KMS-11 (cell line): Measurements from ENCODE around the gene CD38.

Experiments used
- H2AFZ ChIP-seq: fragments of 200-600 bp; sonication (generic); 2 replicates; pipeline ENCODE4 v1.6.1; 2016; ENCODE audit warnings: antibody characterized with exemption, mixed run types, low read depth
- H3K27ac ChIP-seq: fragments of 200-600 bp; sonication (generic); 2 replicates; pipeline ENCODE4 v1.6.1; 2016; ENCODE audit warnings: mild to moderate bottlenecking, mixed run types
- H3K27me3 ChIP-seq: fragments of 200-600 bp; sonication (generic); 2 replicates; pipeline ENCODE4 v1.6.1; 2017; ENCODE audit warnings: mild to moderate bottlenecking, low read depth, mixed run types, moderate library complexity; ENCODE audit not compliant: insufficient read depth
- H3K36me3 ChIP-seq: fragments of 200-600 bp; sonication (generic); 2 replicates; pipeline ENCODE4 v1.6.1; 2017; ENCODE audit warnings: mild to moderate bottlenecking, mixed run types; ENCODE audit not compliant: insufficient read depth
- H3K4me1 ChIP-seq: fragments of 200-600 bp; sonication (generic); 2 replicates; pipeline ENCODE4 v1.6.1; 2016; ENCODE audit warnings: mild to moderate bottlenecking, low read depth, mixed run types; ENCODE audit not compliant: poor library complexity, severe bottlenecking
- H3K4me2 ChIP-seq: fragments of 200-600 bp; sonication (generic); 2 replicates; pipeline ENCODE4 v1.7.0; 2016; ENCODE audit warnings: mild to moderate bottlenecking, mixed run types
- H3K4me3 ChIP-seq: fragments of 200-600 bp; sonication (generic); IDR thresholded peaks from 2 replicates; pipeline ENCODE4 v1.6.1; 2017; ENCODE audit warnings: low read depth, low read length, mixed read lengths; ENCODE audit not compliant: insufficient read depth
- H3K79me2 ChIP-seq: fragments of 200-600 bp; sonication (generic); 2 replicates; pipeline ENCODE4 v1.6.1; 2016; ENCODE audit warnings: low read depth, mixed run types; ENCODE audit not compliant: insufficient read depth
- H3K9ac ChIP-seq: fragments of 200-600 bp; sonication (generic); 2 replicates; pipeline ENCODE4 v1.6.1; 2016; ENCODE audit warnings: mild to moderate bottlenecking, mixed run types
- H4K20me1 ChIP-seq: fragments of 200-600 bp; sonication (generic); 2 replicates; pipeline ENCODE4 v1.6.1; 2016; ENCODE audit warnings: mild to moderate bottlenecking, mixed run types; ENCODE audit not compliant: insufficient read depth
- CTCF ChIP-seq: fragments of 200-600 bp; sonication (generic); conservative IDR thresholded peaks from 2 replicates; pipeline ENCODE4 v1.6.1; 2017; ENCODE audit warnings: low read depth, mild to moderate bottlenecking, antibody characterized with exemption, low read length, moderate library complexity, mixed read lengths

CD38 gene

GRCh38 chr4:15777697-15778288 lies 335 bp upstream of the CD38 start:
- H3K4me2 ChIP-seq = peak overlapping the region; percentile 36
- no peaks in the 10 kb centered on the region for H3K36me3 ChIP-seq
- no peak overlapping the region for H3K27ac ChIP-seq
- H3K9ac ChIP-seq = no peak overlapping the region
- H4K20me1 ChIP-seq = no peaks in the 10 kb centered on the region
- H3K4me3 ChIP-seq = no peak overlapping the region
- H2AFZ ChIP-seq = no peak overlapping the region; the same call in 1 of the 2 replicates
- peaks cover 48% of the 10 kb centered on the region for H3K4me1 ChIP-seq
- peaks cover 3% of the 10 kb centered on the region; the same call in 1 of the 2 replicates for H3K27me3 ChIP-seq
- no peak for TF ChIP-seq CTCF
- no peaks in the 10 kb centered on the region for H3K79me2 ChIP-seq

GRCh38 chr4:15779306-15779705 lies 1.2 kb downstream of the CD38 start:
- Histone ChIP-seq H3K27ac (no peak overlapping the region), H4K20me1 (no peaks in the 10 kb centered on the region), H3K4me2 (peak overlapping the region; percentile 99), H3K27me3 (peaks cover 3% of the 10 kb centered on the region; the same call in 1 of the 2 replicates), H2AFZ (no peak overlapping the region), H3K79me2 (no peaks in the 10 kb centered on the region), H3K36me3 (no peaks in the 10 kb centered on the region), H3K9ac (no peak overlapping the region; the same call in 1 of the 2 replicates), H3K4me3 (peak overlapping the region; percentile 32), H3K4me1 (peaks cover 45% of the 10 kb centered on the region)
- no peak for TF ChIP-seq CTCF

GRCh38 chr4:15779809-15780208 lies 1.7 kb downstream of the CD38 start:
- Histone ChIP-seq H2AFZ (no peak overlapping the region), H3K79me2 (no peaks in the 10 kb centered on the region)

GRCh38 chr4:15781427-15782095 lies 3.4 kb downstream of the CD38 start:
- Histone ChIP-seq H3K79me2 (no peaks in the 10 kb centered on the region), H3K36me3 (no peaks in the 10 kb centered on the region), H3K27me3 (peaks cover 3% of the 10 kb centered on the region; the same call in 1 of the 2 replicates), H4K20me1 (no peaks in the 10 kb centered on the region), H3K27ac (no peak overlapping the region), H3K9ac (no peak overlapping the region), H3K4me3 (no peak overlapping the region), H3K4me2 (peak overlapping the region; percentile 48; the same call in 1 of the 2 replicates), H3K4me1 (peaks cover 45% of the 10 kb centered on the region), H2AFZ (no peak overlapping the region)
- no peak for TF ChIP-seq CTCF

More at GRCh38 chr4:15779809-15780208, 1.7 kb downstream of the CD38 start:
- Histone ChIP-seq H3K4me2 (peak overlapping the region; percentile 99), H3K9ac (no peak overlapping the region), H3K4me1 (peaks cover 45% of the 10 kb centered on the region), H3K27me3 (peaks cover 3% of the 10 kb centered on the region; the same call in 1 of the 2 replicates), H3K4me3 (no peak overlapping the region), H4K20me1 (no peaks in the 10 kb centered on the region), H3K36me3 (no peaks in the 10 kb centered on the region), H3K27ac (no peak overlapping the region)
- no peak for TF ChIP-seq CTCF
